Ecto neural progenitor cell (in vitro differentiated cells): ENCODE results near the gene MYO15B.

Experiments used
- DNase-seq: peaks from one replicate; pipeline ENCODE4 v3.0.0-alpha.2; 2018; ENCODE audit warnings: low spot score

Gene MYO15B

GRCh38 chr17:75587675-75588595 lies at the start of gene MYO15B:
TSS of gene MYO15B (plus strand) at chr17:75587800. CDS start at chr17:75588058, 258 bp downstream.
- DNase-seq = peak; percentile 86

GRCh38 chr17:75539967-75540729 lies 47.5 kb upstream of the MYO15B start:
- DNase-seq = no peak

DNA sequence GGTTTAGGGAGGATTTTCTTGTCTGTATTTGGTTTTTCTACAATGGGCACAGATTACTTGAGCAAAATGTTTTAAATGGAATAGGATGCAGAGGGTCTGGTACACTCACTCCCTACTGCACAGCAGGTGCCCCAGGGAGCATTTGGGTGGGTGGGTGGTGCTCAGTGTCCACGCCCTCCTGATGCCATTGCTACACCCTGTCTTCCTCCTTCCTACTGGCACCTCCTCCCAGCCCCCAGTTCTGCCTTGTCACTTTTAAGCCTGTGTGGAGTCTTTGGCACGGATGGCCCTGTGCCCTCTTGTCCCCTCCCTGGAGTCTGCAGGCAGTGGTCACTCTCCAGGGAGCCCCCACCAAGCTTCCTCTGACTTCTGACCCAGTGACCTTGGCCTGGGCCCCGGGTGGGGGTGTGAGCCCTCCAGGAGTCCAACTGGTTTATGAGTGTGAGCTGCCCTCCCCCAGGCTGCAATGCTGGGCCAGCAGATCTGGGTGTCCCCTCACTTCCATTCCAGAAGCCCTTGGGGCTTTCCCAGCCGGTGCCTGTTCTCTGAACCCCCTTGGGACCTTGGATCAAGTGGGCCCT lies 46.6 kb upstream of the MYO15B start:
- no peak for DNase-seq

GRCh38 chr17:75542229-75542628 lies 45.4 kb upstream of the MYO15B start:
- DNase-seq = no peak

DNA sequence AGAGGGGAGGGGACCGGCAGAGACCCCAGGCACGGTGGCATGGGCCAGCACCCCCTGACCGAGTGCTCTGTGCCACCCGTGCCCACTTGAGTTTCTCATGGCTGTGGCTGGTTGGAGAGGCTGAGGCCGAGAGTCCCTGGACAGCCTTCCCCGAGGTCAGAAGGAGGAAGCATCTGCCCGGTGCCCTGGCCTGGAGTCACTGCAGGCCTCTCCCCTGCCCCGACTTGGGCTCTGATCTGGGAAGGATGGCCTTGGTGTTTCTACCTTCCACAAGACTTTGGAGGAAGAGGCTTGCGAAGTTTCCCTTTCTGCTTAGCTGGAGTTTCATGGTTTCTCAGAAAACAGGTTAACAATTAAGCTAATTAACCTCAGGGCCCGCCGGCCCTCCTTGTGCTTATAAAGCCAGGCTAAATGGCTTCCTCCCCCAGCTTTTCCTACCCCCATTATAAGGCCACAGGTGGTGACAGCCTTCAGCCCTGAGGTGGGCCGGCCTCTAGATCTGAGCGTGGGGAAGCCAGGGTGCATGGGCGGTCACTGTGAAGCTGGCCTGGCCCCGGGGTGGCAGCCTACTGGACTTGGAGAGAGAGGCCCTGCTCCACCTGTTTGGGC lies 44.8 kb upstream of the MYO15B start:
- DNase-seq = no peak

DNA sequence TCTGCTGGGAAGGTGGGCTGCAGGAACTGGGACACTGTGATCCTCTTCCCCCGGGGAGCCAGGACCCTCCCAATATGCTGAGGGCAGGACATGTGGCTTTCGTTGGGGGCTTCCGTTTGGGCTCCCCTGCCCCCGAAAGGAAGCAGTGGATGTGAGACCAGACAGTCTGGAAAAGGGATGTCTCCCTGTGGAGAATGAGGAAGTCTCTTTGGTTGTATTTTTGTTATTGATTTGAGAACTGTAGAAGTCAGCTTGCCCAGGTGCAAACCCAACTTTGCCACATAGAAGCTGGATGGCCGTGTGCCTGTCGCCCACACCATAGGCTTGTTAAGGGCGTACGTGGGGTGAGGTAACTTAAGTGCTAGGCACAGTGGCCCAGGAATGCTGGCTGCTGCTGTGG lies 43.4 kb upstream of the MYO15B start:
- DNase-seq = no peak

DNA sequence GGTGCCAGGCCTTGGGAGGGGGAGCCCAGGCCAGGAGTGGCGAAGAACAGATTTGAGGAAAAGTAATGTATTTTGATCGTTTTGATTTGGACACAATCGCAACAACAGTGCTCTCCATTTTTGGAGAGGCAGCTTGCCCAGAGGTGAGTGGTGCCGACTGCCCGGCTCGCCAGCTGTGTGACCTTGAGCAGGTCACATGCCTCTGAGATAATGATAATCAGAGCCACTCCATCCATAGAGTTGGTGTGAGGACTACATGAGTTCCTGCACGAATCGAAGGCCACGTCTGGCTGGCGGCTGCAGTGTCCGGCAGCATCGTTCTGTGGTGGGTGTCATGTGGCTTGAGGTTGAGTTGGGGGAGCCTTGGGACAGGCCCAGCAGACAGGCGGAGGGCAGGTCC lies 41.4 kb upstream of the MYO15B start:
- no peak for DNase-seq

DNA sequence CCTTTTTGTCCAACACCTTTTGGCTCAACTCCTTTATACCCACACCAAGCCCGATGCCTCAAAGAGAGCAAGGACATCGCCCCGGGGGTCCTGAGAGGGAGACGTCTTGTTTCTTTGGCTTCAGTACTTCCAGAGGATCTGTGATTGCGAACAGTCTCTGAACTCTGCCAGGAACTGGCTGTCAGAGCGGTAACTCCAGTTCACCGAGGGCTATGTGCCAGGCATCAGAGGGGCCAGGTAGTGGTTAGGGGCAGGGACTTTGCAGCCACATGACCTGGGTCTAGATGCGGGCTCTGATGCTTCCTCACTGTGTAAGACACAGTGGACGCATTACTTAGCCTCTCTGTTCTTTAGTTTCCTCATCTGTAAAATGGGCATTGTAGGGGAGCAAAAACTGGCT lies 40.5 kb upstream of the MYO15B start:
- no peak for DNase-seq

DNA sequence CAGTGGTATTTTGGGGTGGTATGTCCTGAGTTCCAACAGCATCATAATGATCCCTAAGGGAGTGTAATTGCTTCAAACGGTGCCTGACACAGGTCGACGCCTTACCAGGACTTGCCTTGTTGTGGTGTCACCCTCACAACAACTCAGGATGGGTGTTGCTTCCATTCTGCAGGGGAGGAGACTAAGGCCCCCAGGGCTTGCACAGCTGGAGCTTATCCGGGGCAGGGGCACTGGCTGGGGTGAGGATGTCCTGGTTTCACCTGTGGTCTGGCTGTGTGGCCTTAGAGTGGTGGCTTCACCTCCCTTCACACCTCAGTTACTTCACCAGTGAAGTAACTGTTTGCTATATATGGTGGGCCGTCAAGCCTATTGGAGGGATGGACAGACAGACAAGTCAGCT lies 38.8 kb upstream of the MYO15B start:
- no peak for DNase-seq

DNA sequence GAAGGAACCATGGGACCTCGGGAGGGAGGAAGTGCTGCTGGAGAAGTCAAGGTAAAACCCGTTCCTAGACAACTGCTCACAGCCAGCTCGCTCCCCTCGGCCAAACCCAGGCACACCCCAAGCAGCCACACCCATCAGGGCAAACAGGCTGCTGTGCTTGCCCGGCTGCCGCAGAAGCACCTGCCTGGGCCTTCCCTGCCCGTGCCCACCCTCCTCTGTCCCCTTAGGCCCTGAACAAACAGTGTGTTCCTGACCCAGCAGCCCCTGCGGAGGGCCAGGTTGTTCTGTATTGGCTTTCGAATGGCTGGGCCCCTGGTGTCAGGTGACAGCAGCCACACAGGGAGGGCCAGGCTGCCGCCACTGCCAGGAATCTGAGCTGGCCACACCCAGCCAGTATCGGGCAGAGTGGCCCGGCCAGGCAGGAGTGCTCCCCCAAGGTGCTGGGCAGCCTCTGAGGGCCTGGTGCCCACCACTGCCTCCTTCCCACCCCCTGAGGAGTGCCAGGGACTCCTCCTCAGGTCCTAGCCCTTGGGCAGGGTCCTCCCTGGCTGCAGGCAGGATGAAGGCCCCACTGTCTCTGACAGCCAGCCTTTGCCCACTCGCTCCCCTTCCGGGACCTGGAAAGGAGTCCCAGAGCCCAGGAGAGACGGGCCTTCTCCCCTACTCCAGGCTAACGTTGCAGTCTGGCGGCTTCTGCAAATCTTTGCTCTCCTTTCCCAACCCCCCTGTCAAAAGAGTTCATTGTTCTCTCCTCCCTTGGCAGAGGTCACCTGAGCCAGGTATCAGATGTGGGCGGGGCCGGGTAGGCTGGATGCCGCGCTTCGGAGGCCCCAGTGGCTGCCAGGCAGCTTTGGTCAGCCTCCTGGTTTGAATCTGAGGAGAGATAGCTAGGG lies 38.1 kb upstream of the MYO15B start:
- DNase-seq = peak; percentile 85

- DNase-seq = no peak
Measured at GRCh38 chr17:75550139-75550465, 37.5 kb upstream of the MYO15B start.

- DNase-seq = no peak
Measured at GRCh38 chr17:75551266-75551665, 36.3 kb upstream of the MYO15B start.

DNA sequence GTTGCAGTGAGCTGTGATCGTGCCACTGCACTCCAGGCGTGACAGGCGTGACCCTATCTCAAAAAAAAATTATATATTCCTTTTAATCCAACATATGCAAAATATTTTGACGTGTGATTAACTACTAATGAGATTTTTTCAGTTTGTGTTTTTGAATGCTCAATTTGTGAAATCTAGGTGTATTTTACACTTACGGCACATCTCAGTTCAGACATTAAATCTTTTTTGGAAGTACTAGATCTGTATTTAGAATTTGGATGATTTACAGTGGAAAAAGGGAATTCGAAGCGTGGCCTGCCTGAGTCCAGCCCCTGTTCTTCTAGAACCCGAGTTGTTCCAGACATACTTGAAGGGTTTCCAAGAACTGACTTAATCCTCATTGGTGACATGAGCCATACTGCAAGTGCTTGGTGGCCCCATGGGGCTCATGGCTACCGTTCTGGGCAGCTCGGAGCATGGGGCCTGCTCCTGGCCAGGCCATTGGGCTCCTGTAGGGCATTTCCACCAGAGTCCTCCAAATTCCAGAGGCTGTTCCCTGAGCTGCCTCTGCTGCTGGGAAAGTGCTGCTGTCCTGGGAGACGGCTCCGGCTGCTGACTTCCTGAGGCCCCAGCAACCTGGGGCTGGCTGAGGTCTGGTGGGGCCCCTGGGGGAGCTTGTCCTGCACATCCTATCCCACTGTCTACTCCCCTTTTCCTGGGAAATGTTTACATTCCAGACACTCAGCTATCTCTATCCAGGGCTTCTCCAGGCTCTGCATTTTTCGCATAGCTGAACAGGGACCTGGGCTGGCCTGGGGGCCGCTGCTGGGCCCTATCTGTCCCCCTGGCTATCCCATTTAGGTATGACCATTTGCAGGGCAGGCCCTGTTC lies 34.9 kb upstream of the MYO15B start:
- no peak for DNase-seq

DNA sequence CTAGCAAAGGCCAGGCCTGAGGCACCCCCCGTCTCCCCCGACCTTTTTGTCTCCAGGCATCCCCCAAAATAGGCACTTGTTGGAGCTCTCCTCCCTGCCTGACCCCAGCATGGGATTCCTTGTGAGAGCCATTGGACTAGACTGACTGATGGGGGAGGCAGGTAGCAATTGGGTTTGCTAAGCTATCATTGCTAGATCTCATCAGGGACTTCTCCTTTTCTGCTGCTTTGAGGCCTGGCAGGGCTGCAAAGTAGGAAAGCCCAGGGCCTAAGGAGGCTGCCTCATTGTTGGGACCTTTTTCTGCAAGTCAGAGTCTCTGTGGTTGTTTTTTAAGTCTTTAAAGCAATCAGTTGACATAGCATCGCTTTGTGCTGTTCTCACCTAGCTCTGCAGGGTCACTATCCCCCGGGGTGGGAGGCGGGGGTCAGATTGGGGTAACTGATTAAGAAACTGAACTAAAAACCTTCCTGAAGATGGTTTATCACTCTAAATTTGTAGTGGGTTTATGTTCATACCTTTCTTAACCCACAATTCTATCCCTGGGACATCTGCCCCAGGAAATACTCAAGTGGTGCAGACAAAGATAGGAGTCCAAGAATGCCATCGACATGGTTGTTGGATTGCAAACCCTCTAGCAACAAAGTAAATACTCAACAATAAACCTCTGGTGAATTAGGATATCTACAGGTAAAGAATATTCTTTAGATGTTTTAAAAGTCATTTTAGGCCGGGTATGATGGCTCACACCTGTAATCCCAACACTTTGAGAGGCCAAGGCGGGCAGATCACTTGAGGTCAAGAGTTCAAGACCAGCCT lies 34.1 kb upstream of the MYO15B start:
- no peak for DNase-seq

GRCh38 chr17:75555679-75556153 lies 31.9 kb upstream of the MYO15B start:
- DNase-seq = no peak

GRCh38 chr17:75557075-75557851 lies 30.3 kb upstream of the MYO15B start:
- no peak for DNase-seq

- DNase-seq = no peak
Measured at GRCh38 chr17:75557852-75558665, 29.5 kb upstream of the MYO15B start.
